HG02852 (cell line): ENCODE measurements around the gene PLA1A.

Source experiments
- ATAC-seq: cut with Tn5 transposase; IDR thresholded peaks from one replicate; pipeline ENCODE4 v1.9.1; 2021; ENCODE audit warnings: mild to moderate bottlenecking, moderate library complexity; ENCODE audit not compliant: unreplicated experiment

The PLA1A gene

GRCh38 chr3:119636891-119637611 lies 39.4 kb downstream of the PLA1A start:
- no peak for ATAC-seq

- ATAC-seq, result peak; percentile 27
Observed at GRCh38 chr3:119637679-119638477, 40.2 kb downstream of the PLA1A start.

- no peak for ATAC-seq
Observed at GRCh38 chr3:119639494-119640350, 42.0 kb downstream of the PLA1A start.

GRCh38 chr3:119641416-119641815 lies 43.7 kb downstream of the PLA1A start:
- ATAC-seq, result no peak

- no peak for ATAC-seq
Observed at GRCh38 chr3:119642746-119643473, 45.2 kb downstream of the PLA1A start.

GRCh38 chr3:119643528-119643927 lies 45.8 kb downstream of the PLA1A start:
- no peak for ATAC-seq

- no peak for ATAC-seq
Observed at GRCh38 chr3:119644481-119644880, 46.8 kb downstream of the PLA1A start.

GRCh38 chr3:119645813-119646212 lies 48.1 kb downstream of the PLA1A start:
- ATAC-seq, result no peak

GRCh38 chr3:119647171-119647570 lies 49.5 kb downstream of the PLA1A start:
- ATAC-seq, result no peak

- ATAC-seq, result no peak
Observed at GRCh38 chr3:119647843-119648575, 50.3 kb downstream of the PLA1A start.

GRCh38 chr3:119649761-119650160 lies 52.1 kb downstream of the PLA1A start:
- no peak for ATAC-seq

- ATAC-seq, result no peak
Observed at GRCh38 chr3:119652306-119653033, 54.8 kb downstream of the PLA1A start.

- no peak for ATAC-seq
Observed at GRCh38 chr3:119653876-119654275, 56.2 kb downstream of the PLA1A start.

- peak; percentile 66 for ATAC-seq
Observed at GRCh38 chr3:119657887-119658702, 60.4 kb downstream of the PLA1A start.

GRCh38 chr3:119658994-119659393 lies 61.3 kb downstream of the PLA1A start:
- ATAC-seq, result no peak

- no peak for ATAC-seq
Observed at GRCh38 chr3:119659606-119660291, 62.1 kb downstream of the PLA1A start.

- ATAC-seq, result no peak
Observed at GRCh38 chr3:119660474-119661440, 63.1 kb downstream of the PLA1A start, which contains the start of gene POPDC2. Gene POPDC2, minus strand, starts transcription at chr3:119660589. Its CDS starts 166 bp downstream, at chr3:119660423.
